HCT116 (cell line): ENCODE results near the gene TXNL4B. TPM values are rescaled to one million over a fixed set of nuclear protein-coding genes. Genes with fewer than 3 reads are reported as not detected.

Experiments used
- ATAC-seq: fragments of 200-7000 bp; cut with Tn5 transposase; 2 replicates; pipeline ENCODE4 v1.9.1; 2020; ENCODE audit warnings: mild to moderate bottlenecking, moderate library complexity
- BruUV-seq: library from RNA; stranded (reverse); fragments of 400-500 nt; replicated peaks from 2 replicates; lab custom pipeline; 2021; lab: Mats Ljungman, UMichigan
- CTCF ChIA-PET: fragments of 300-600 bp; sonication (Branson Sonifier 250); formaldehyde crosslinking; loops from one replicate; lab custom pipeline; 2021; ENCODE audit warnings: antibody characterized with exemption; lab: Charles Lee
- POLR2A ChIA-PET: fragments of 300-600, 350-600 bp; sonication (Branson Sonifier 250); formaldehyde crosslinking; loops from one replicate; lab custom pipeline; 2021; ENCODE audit warnings: antibody characterized with exemption; lab: Charles Lee
- RAD21 ChIA-PET, 2 experiments: fragments of 300-600 bp; sonication (Branson Sonifier 250); formaldehyde crosslinking; loops; one replicate each; lab custom pipeline; 2023; ENCODE audit warnings: low total read pairs in 2 of 2; ENCODE audit not compliant: uncharacterized antibody in 2 of 2, unreplicated experiment in 2 of 2, low non-redundant PET in 1 of 2; lab: Charles Lee
- DNase-seq: peaks from one replicate; pipeline ENCODE4 v3.0.0-alpha.2; 2010; ENCODE audit warnings: low read depth, low spot score
- H2AFZ ChIP-seq: fragments of 200-600 bp; shearing (Covaris generic), sonication (generic); 2 replicates; pipeline ENCODE4 v1.6.1; 2017; ENCODE audit warnings: low read depth, mixed run types, mixed read lengths, antibody characterized with exemption, low read length; ENCODE audit not compliant: poor library complexity, severe bottlenecking
- H3K27ac ChIP-seq: 2 replicates; pipeline ENCODE4 v1.5.1; 2012; ENCODE audit warnings: low read depth, low read length
- H3K27me3 ChIP-seq: fragments of 200-600 bp; sonication (generic); 2 replicates; pipeline ENCODE4 v1.6.1; 2016; ENCODE audit warnings: mixed run types, low read length, mixed read lengths; ENCODE audit not compliant: insufficient read depth
- H3K36me3 ChIP-seq, 2 experiments: fragments of 200-500 bp in 1 of 2; fragments of 200-600 bp in 1 of 2; sonication (Bioruptor generic) in 1 of 2; sonication (generic) in 1 of 2; 2 replicates each; pipeline versions ENCODE4 v1.5.1 to v1.6.1; 2014 to 2016; ENCODE audit warnings: low read length in 2 of 2, inconsistent platforms in 1 of 2, mixed read lengths in 1 of 2, mixed run types in 1 of 2; ENCODE audit not compliant: insufficient read depth in 2 of 2, control insufficient read depth in 1 of 2
- H3K4me1 ChIP-seq, 2 experiments: fragments of 200-600 bp in 1 of 2; sonication (generic) in 1 of 2; 2 replicates each; pipeline versions ENCODE4 v1.5.1 to v1.6.1; 2012 to 2017; ENCODE audit warnings: low read length in 2 of 2, inconsistent platforms in 1 of 2, mild to moderate bottlenecking in 1 of 2, mixed read lengths in 1 of 2, mixed run types in 1 of 2, moderate library complexity in 1 of 2; ENCODE audit not compliant: insufficient read depth in 2 of 2, control insufficient read depth in 1 of 2
- H3K4me2 ChIP-seq: fragments of 200-600 bp; sonication (generic); 2 replicates; pipeline ENCODE4 v1.6.1; 2017; ENCODE audit warnings: mixed run types, low read length, mixed read lengths
- H3K4me3 ChIP-seq, 2 experiments: fragments of 200-600 bp in 1 of 2; sonication (generic) in 1 of 2; replicated peaks in 1 of 2; 2 replicates each; pipeline ENCODE4 v1.5.1; 2011 to 2016; ENCODE audit warnings: low read length in 2 of 2, control low read depth in 1 of 2, low read depth in 1 of 2, mild to moderate bottlenecking in 1 of 2, mixed read lengths in 1 of 2, mixed run types in 1 of 2
- H3K79me2 ChIP-seq: fragments of 200-600 bp; sonication (generic); 2 replicates; pipeline ENCODE4 v1.6.1; 2017; ENCODE audit warnings: mild to moderate bottlenecking, mixed run types, low read length, moderate library complexity, mixed read lengths; ENCODE audit not compliant: insufficient read depth
- H3K9ac ChIP-seq: fragments of 200-600 bp; sonication (generic); 2 replicates; pipeline ENCODE4 v1.6.1; 2016; ENCODE audit warnings: low read length, mixed read lengths
- H3K9me2 ChIP-seq: fragments of 200-600 bp; sonication (generic), shearing (Covaris generic); 2 replicates; pipeline ENCODE4 v1.6.1; 2017; ENCODE audit warnings: mixed run types, mild to moderate bottlenecking, moderate library complexity; ENCODE audit not compliant: insufficient read depth
- H3K9me3 ChIP-seq, 2 experiments: fragments of 200-500 bp in 1 of 2; fragments of 200-600 bp in 1 of 2; sonication (Bioruptor generic) in 1 of 2; sonication (generic) in 1 of 2; 2 replicates each; pipeline ENCODE4 v1.6.1; 2014 to 2017; ENCODE audit warnings: low read length in 2 of 2, mixed read lengths in 2 of 2, inconsistent platforms in 1 of 2, low read depth in 1 of 2, mild to moderate bottlenecking in 1 of 2, mixed run types in 1 of 2, moderate library complexity in 1 of 2; ENCODE audit not compliant: control insufficient read depth in 1 of 2, insufficient read depth in 1 of 2
- H4K20me1 ChIP-seq: fragments of 200-600 bp; sonication (generic), shearing (Covaris generic); 2 replicates; pipeline ENCODE4 v1.6.1; 2017; ENCODE audit warnings: mixed run types, mild to moderate bottlenecking, moderate library complexity; ENCODE audit not compliant: insufficient read depth
- REST ChIP-seq: IDR thresholded peaks from 2 replicates; pipeline ENCODE4 v1.6.1; 2012; ENCODE audit warnings: low read depth
- TCF7L2 ChIP-seq: IDR thresholded peaks from 2 replicates; pipeline ENCODE4 v1.7.0; 2011; ENCODE audit warnings: borderline replicate concordance, inconsistent platforms; ENCODE audit not compliant: insufficient read depth, insufficient read length; ENCODE audit errors: extremely low read depth
- ZBTB33 ChIP-seq: IDR thresholded peaks from 2 replicates; pipeline ENCODE4 v1.6.1; 2011; ENCODE audit warnings: mild to moderate bottlenecking, low read length, moderate library complexity; ENCODE audit not compliant: insufficient replicate concordance; ENCODE audit errors: extremely low read depth
- intact Hi-C: fragments of 100-400 bp; cut with micrococcal nuclease; formaldehyde crosslinking; loops from 2 replicates; pipeline ENCODE4 v1.10.0; 2022
- total RNA-seq: library from RNA; stranded (reverse); gene quantifications from one replicate; pipeline ENCODE4 v1.2.1, GENCODE V29; 2021; ENCODE audit not compliant: unreplicated experiment

The TXNL4B gene
- total RNA-seq, 1 experiment from 2014 or later = 15.5 TPM

GRCh38 chr16:72112452-72112792 lies 19.0 kb upstream of the TXNL4B start:
- Histone ChIP-seq H3K9ac (no peak overlapping the region), H3K27ac (no peak overlapping the region), H4K20me1 (no peaks in the 10 kb centered on the region), H3K9me3 (no peaks in the 10 kb centered on the region), H3K4me1 (no peaks in the 10 kb centered on the region), H3K36me3 (peaks cover 21 to 25% of the 10 kb centered on the region in 2 experiments; a peak in 3 of 4 replicates), H3K79me2 (no peaks in the 10 kb centered on the region), H3K27me3 (no peaks in the 10 kb centered on the region), H3K4me2 (no peak overlapping the region), H3K4me3 (no peak overlapping the region), H2AFZ (no peak overlapping the region)
- BruUV-seq = no TSS peak
- ChIA-PET POLR2A (no interaction called here), CTCF (no interaction called here), RAD21 (no interaction called here)
- DNase-seq (no peak), ATAC-seq (no peak)
- intact Hi-C loops = no loop called here
- no peak for TF ChIP-seq TCF7L2
- TF ChIP-seq ZBTB33 = no peak
- TF ChIP-seq REST = no peak
- TF ChIP-seq, all 23 proteins: peak for 0
- no peaks in the 10 kb centered on the region for H3K9me2 ChIP-seq
